H7 (cell line): ENCODE measurements around the gene STX10. TPM values are rescaled to one million over a fixed set of nuclear protein-coding genes. Genes with fewer than 3 reads are reported as not detected.
"Not testable (repeated sequence)": the region's sequence is repeated elsewhere in the genome, so short reads cannot be mapped to it uniquely, and the experiment has no call there.

Source experiments
- DNase-seq: peaks from one replicate; pipeline ENCODE4 v3.0.0; 2012
- H3K27me3 ChIP-seq: 2 replicates; pipeline ENCODE4 v1.6.0; 2011; ENCODE audit warnings: mild to moderate bottlenecking, low read length; ENCODE audit not compliant: control insufficient read depth, insufficient read depth
- H3K36me3 ChIP-seq: replicated peaks from 2 replicates; pipeline ENCODE4 v1.5.1; 2011; ENCODE audit warnings: low read length; ENCODE audit not compliant: control insufficient read depth, insufficient read depth
- H3K4me3 ChIP-seq: 2 replicates; pipeline ENCODE4 v1.5.1; 2011; ENCODE audit warnings: low read depth, mild to moderate bottlenecking, control low read depth, low read length, moderate library complexity; ENCODE audit not compliant: insufficient read depth
- total RNA-seq: library from RNA; depleted of rRNA; stranded (reverse); fragments of >200 nt; shearing (Covaris generic); gene quantifications from 2 replicates; pipeline ENCODE4 v1.2.3, GENCODE V29; 2014

STX10 gene
- total RNA-seq, 1 experiment from 2014 or later: 60.1 TPM

GRCh38 chr19:13173139-13173737, 23.1 kb upstream of the STX10 start:
- Histone ChIP-seq H3K36me3 (peaks cover 1% of the 10 kb centered on the region), H3K4me3 (no peak overlapping the region), H3K27me3 (no peaks in the 10 kb centered on the region)
- DNase-seq: no peak

GRCh38 chr19:13172346-13173138, 22.4 kb upstream of the STX10 start:
- DNase-seq: no peak

GRCh38 chr19:13171146-13171545, 21.0 kb upstream of the STX10 start:
- Histone ChIP-seq H3K36me3 (peaks cover 1% of the 10 kb centered on the region), H3K27me3 (no peaks in the 10 kb centered on the region), H3K4me3 (no peak overlapping the region)
- DNase-seq: no peak

More at GRCh38 chr19:13172346-13173138, 22.4 kb upstream of the STX10 start:
- H3K4me3 ChIP-seq: no peak overlapping the region
- peaks cover 1% of the 10 kb centered on the region for H3K36me3 ChIP-seq
- H3K27me3 ChIP-seq: no peaks in the 10 kb centered on the region

GRCh38 chr19:13169769-13170168, 19.6 kb upstream of the STX10 start:
- H3K4me3 ChIP-seq: no peak overlapping the region
- H3K27me3 ChIP-seq: no peaks in the 10 kb centered on the region
- DNase-seq: no peak
- peaks cover 1% of the 10 kb centered on the region for H3K36me3 ChIP-seq

GRCh38 chr19:13166151-13166550, 16.0 kb upstream of the STX10 start:
- DNase-seq, H3K4me3 ChIP-seq, H3K36me3 ChIP-seq, H3K27me3 ChIP-seq: not testable (repeated sequence)

- H3K4me3 ChIP-seq: no peak overlapping the region; the same call in 1 of the 2 replicates
- H3K27me3 ChIP-seq: no peaks in the 10 kb centered on the region
- no peak for DNase-seq
- H3K36me3 ChIP-seq: no peaks in the 10 kb centered on the region; the same call in 1 of the 2 replicates
These were observed 15.2 kb upstream of the STX10 start for GRCh38 chr19:13165162-13165997.

GRCh38 chr19:13164343-13165161, 14.4 kb upstream of the STX10 start:
- Histone ChIP-seq H3K4me3 (peak overlapping the region; percentile 47), H3K36me3 (no peaks in the 10 kb centered on the region; the same call in 1 of the 2 replicates), H3K27me3 (no peaks in the 10 kb centered on the region)
- peak; percentile 90 for DNase-seq

- peak overlapping the region; percentile 47 for H3K4me3 ChIP-seq
- no peaks in the 10 kb centered on the region for H3K36me3 ChIP-seq
- peak; percentile 87 for DNase-seq
- H3K27me3 ChIP-seq: no peaks in the 10 kb centered on the region
These were observed 13.6 kb upstream of the STX10 start for GRCh38 chr19:13163609-13164342.

- H3K36me3 ChIP-seq: no peaks in the 10 kb centered on the region
- DNase-seq: peak; percentile 92
- peak overlapping the region; percentile 47 for H3K4me3 ChIP-seq
- H3K27me3 ChIP-seq: no peaks in the 10 kb centered on the region
These were observed 12.8 kb upstream of the STX10 start for GRCh38 chr19:13162724-13163608.

- no peak for DNase-seq
- H3K4me3 ChIP-seq: no peak overlapping the region
- no peaks in the 10 kb centered on the region for H3K36me3 ChIP-seq
- no peaks in the 10 kb centered on the region for H3K27me3 ChIP-seq
These were observed 10.4 kb upstream of the STX10 start for GRCh38 chr19:13160557-13160956.

- no peak for DNase-seq
- H3K4me3 ChIP-seq: no peak overlapping the region
- no peaks in the 10 kb centered on the region for H3K27me3 ChIP-seq
- no peaks in the 10 kb centered on the region for H3K36me3 ChIP-seq
These were observed 9.5 kb upstream of the STX10 start for GRCh38 chr19:13159713-13160112.

GRCh38 chr19:13155472-13156359, 5.5 kb upstream of the STX10 start:
- no peaks in the 10 kb centered on the region for H3K27me3 ChIP-seq
- peak; percentile 97 for DNase-seq
- peaks cover 3% of the 10 kb centered on the region for H3K36me3 ChIP-seq
- H3K4me3 ChIP-seq: peak overlapping the region; percentile 99
